HG02571 (cell line): Measurements from ENCODE around the gene PKP1.

ENCODE experiments used
- ATAC-seq: cut with Tn5 transposase; IDR thresholded peaks from one replicate; pipeline ENCODE4 v1.9.1; 2021; ENCODE audit warnings: mild to moderate bottlenecking, moderate library complexity; ENCODE audit not compliant: unreplicated experiment

Gene PKP1

GRCh38 chr1:201281573-201281972 lies 1.7 kb upstream of the PKP1 start:
- no peak for ATAC-seq

- no peak for ATAC-seq
Observed at GRCh38 chr1:201282216-201282615, 1.1 kb upstream of the PKP1 start.

DNA sequence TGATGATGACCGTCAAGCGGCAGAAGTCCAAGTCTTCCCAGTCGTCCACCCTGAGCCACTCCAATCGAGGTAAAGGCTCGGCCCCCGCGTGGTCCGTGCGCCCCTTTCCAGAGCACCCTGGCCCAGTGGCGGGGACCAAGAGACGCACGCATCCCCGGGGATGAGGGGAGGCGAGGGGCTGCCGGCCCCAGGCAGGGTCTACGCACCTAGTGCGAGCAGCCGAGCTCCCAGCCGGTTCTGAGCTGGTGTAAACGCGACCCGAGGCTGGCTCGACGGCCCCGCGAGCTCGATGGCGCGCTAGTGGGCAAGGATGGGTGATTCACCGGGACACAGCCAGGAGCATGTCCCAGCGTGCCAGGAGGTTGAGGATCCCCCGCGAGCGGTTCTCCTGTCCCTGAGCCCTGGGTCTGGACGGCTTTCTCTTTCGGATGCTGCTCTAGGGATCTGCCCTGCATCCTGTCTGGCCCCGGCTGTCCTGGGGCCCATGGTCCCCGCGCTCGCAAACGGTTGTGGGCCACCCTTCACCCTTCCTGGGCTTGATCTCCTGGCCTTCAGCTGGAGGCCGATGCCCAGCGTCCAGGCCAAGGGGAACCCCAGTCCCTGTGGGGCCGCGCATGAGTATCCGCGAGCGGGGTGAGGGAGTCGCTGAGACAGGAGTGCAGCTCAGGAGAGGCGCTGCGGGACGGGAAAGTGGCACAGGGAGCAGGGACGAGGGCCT lies 689 bp downstream of the PKP1 start:
- ATAC-seq, result no peak

DNA sequence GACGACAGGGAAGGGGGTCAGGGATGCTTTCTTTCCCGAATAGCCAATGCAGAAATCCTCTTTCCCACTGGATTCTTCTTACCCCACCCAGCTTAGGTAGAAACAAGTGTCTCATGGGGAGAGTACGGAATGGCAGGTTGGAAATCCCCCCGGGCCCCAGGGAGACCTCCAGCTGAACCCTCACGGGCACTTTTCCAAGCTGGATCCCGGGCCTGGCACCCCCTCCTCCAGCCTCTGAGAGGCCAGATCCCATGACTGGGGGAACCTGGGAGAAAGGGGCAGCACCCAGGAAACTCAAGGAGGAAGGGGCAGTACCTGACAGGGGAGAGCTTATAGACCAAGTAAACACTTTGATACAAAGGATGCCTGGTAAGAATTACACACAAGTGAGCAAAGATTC lies 1.3 kb downstream of the PKP1 start:
- ATAC-seq, result no peak

GRCh38 chr1:201285846-201286245 lies 2.5 kb downstream of the PKP1 start:
- ATAC-seq, result no peak

DNA sequence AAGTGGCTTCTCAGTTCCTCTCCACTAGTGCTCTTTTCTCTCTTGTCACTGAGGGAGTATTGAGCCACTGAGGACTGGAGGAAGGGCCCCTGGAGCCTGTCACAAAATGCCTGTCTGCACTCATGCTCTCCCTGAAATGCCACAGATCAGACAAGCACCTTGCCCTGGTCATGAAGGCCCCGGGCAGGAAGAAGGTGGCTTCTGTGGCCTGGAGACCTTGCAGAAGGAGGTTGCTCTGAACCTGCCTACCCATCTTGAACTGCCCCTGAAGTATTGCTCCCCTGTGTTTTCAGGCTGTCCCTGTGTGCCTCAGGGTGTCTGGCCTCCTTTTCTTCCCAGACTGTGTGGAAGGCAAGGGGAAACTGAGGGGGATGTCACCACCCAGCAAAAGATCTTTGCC lies 3.1 kb downstream of the PKP1 start:
- ATAC-seq, result no peak

- ATAC-seq, result no peak
Observed at GRCh38 chr1:201288007-201288406, 4.7 kb downstream of the PKP1 start.

DNA sequence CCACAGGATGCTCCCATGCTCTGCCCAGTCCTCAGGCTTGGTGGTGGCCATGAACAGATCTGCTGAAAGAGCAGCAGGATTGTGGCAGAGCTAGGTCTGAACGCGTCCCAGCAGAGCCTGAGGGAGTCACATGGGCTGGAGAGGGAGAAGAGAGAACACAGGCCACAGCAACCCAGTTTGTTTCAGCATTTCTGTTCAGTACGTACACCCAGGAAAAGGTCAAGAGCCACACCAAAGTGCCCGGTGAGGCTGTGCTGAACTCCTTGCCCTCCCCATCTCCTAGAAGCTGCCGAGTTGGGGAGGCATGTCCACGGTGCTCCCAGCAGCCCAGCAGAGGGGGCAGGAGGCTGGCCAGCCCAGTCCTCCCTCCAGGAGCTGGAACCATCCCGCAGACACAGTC lies 5.5 kb downstream of the PKP1 start:
- ATAC-seq, result no peak

DNA sequence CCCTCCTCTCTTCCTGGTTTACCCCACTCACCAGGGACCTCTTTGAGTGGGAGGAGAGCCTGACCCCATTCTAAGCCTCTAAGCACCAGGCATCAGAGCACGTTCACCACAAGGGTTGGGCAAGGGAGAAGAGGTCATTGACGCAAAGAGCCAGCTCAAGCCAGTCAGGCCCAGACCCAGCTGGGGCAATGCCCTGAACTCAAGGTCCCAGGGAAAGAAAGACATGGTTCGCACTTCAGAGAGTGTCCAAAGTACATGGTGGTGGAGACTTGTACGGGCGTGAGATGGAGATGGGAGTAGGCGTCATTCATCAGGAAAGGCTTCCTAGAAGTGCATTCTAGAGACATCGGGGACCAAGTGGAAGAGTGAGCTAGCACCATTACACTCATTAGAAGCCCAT lies 7.2 kb downstream of the PKP1 start:
- no peak for ATAC-seq

GRCh38 chr1:201291916-201292315 lies 8.6 kb downstream of the PKP1 start:
- ATAC-seq, result no peak

DNA sequence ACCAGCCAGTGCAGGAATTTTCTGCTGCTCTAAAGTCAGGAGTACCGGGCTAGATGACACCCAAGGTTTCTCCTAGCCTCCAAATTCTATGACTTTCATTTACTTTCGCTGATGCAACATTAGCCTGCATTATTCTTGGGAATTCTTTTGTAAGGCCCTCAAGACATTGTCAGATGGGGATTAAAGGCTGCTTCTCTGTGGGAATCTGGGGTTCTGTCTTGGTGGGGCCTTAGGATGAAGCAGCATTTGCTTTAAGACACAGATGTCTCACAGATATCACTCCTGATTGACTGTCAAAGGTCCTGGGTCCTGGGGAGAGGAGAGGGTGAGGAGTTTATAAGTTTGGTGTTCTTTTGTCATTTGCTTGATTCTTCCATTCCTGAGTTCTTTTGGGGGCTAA lies 11.6 kb downstream of the PKP1 start:
- ATAC-seq, result no peak

GRCh38 chr1:201295346-201295745 lies 12.0 kb downstream of the PKP1 start:
- no peak for ATAC-seq

GRCh38 chr1:201295861-201296260 lies 12.6 kb downstream of the PKP1 start:
- ATAC-seq, result no peak

- ATAC-seq, result no peak
Observed at GRCh38 chr1:201296352-201296751, 13.0 kb downstream of the PKP1 start.

- no peak for ATAC-seq
Observed at GRCh38 chr1:201298396-201299381, 15.4 kb downstream of the PKP1 start.

DNA sequence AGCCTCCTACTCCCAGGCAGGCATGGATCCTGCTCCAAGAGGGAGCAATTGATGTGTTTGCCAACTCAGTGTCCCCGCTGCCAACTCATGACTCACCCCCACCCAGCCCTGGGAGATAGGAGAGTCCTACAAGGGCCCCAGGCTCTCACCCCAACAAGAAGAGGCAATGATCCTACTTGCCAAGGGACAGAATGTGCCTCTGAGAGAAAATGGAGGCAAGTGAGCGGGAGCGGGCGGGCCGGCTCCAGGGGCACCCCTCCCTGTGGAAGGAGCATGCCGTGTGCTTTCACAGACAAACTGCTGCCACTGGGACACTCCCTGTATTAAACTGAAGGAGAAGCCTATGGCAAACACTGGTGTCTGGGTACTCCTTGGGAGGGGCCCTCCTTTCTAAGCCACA lies 16.7 kb downstream of the PKP1 start:
- ATAC-seq, result no peak

- ATAC-seq, result no peak
Observed at GRCh38 chr1:201300641-201301040, 17.3 kb downstream of the PKP1 start.

- no peak for ATAC-seq
Observed at GRCh38 chr1:201302163-201303152, 19.2 kb downstream of the PKP1 start.

DNA sequence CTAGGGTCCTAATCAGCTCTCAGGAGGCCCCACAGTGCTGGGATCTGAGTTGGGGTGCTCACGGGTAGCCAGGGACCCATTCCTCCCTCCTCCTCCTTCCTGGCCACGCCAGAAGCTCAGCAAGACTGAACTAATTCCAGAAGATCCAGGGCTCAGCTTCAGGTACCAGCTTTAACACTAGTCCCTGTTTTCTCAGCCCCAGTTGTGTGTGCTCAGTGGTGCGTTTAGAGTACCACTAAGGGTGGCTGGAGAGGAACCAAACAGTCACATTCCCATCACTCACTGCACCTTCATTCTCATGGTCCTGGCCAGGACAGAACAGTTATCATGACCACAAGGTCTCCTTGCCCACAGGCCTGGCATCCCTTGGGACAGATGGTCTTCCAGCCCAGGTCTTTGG lies 20.8 kb downstream of the PKP1 start:
- ATAC-seq, result no peak

GRCh38 chr1:201305815-201306214 lies 22.5 kb downstream of the PKP1 start:
- no peak for ATAC-seq

GRCh38 chr1:201307231-201307630 lies 23.9 kb downstream of the PKP1 start:
- no peak for ATAC-seq
